IPS-NIHi7 (cell line): ENCODE measurements around the gene ABCB8.

Source experiments
- DNase-seq: peaks from one replicate; pipeline ENCODE4 v3.0.0; 2012; ENCODE audit warnings: mixed read lengths; ENCODE audit errors: extremely low spot score

The ABCB8 gene

GRCh38 chr7:151028131-151028947, at the start of gene ABCB8:
ABCB8 (plus strand) TSS chr7:151028450; CDS start chr7:151028516, 66 bp downstream.
- peak; percentile 99 for DNase-seq

- no peak for DNase-seq
Observed at GRCh38 chr7:150979713-150980390, 48.4 kb upstream of the ABCB8 start.

GRCh38 chr7:150980663-150981062, 47.6 kb upstream of the ABCB8 start:
- DNase-seq = no peak

GRCh38 chr7:150981644-150982043, 46.6 kb upstream of the ABCB8 start:
- no peak for DNase-seq

- DNase-seq = no peak
Observed at GRCh38 chr7:150982351-150982750, 45.9 kb upstream of the ABCB8 start.

- peak; percentile 68 for DNase-seq
Observed at GRCh38 chr7:150983893-150984368, 44.3 kb upstream of the ABCB8 start.

GRCh38 chr7:150986099-150986512, 42.1 kb upstream of the ABCB8 start:
- DNase-seq = peak; percentile 67

- DNase-seq = no peak
Observed at GRCh38 chr7:150986556-150986955, 41.7 kb upstream of the ABCB8 start.

GRCh38 chr7:150988230-150989226, 39.7 kb upstream of the ABCB8 start:
- DNase-seq = peak; percentile 87

GRCh38 chr7:150989456-150989855, 38.8 kb upstream of the ABCB8 start:
- DNase-seq = no peak

- no peak for DNase-seq
Observed at GRCh38 chr7:150990416-150991186, 37.6 kb upstream of the ABCB8 start, which contains the start of gene NOS3. NOS3 (plus strand) TSS chr7:150991017; CDS start chr7:150993804, 2,787 bp downstream.

- DNase-seq = no peak
Observed at GRCh38 chr7:150992051-150992640, 36.1 kb upstream of the ABCB8 start.

- peak; percentile 79 for DNase-seq
Observed at GRCh38 chr7:150992833-150993302, 35.4 kb upstream of the ABCB8 start.

- DNase-seq = no peak
Observed at GRCh38 chr7:150993511-150993910, 34.7 kb upstream of the ABCB8 start.

GRCh38 chr7:150994141-150994837, 34.0 kb upstream of the ABCB8 start:
- DNase-seq = no peak

- DNase-seq = no peak
Observed at GRCh38 chr7:150994838-150995510, 33.3 kb upstream of the ABCB8 start.

- DNase-seq = no peak
Observed at GRCh38 chr7:150996376-150997074, 31.7 kb upstream of the ABCB8 start.

- no peak for DNase-seq
Observed at GRCh38 chr7:150997075-150997511, 31.2 kb upstream of the ABCB8 start.
